Measurements from ENCODE around the gene CDH26. TPM values are rescaled to one million over a fixed set of nuclear protein-coding genes. Genes with fewer than 3 reads are reported as not detected.
"Not testable (repeated sequence)": the region's sequence is repeated elsewhere in the genome, so short reads cannot be mapped to it uniquely, and the experiment has no call there.

Gene CDH26
- total and polyA plus RNA-seq, 7 experiments from 2014 or later, result 0.09 to 6.6 (median 2.4) TPM; not detected in 1

- no peak for ATAC-seq
- Mint-ChIP-seq H3K4me1 (no peaks in the 10 kb centered on the region), H3K9me3 (no peaks in the 10 kb centered on the region), H3K4me3 (no peak overlapping the region), H3K27me3 (no peaks in the 10 kb centered on the region), H3K36me3 (peaks cover 0 to 14% (median 0%) of the 10 kb centered on the region in 5 donors), H3K27ac (no peak overlapping the region)
- ChIA-PET CTCF (interaction anchor here (0.5 to 1.1 kb wide), 2 partner anchors 14 to 1274 kb away, joined by 3 read pairs; partner anchors contain the start of genes FAM217B and PPP1R3D), POLR2A (interaction anchor here (0.9 kb wide), 1 partner anchor 14 kb away, joined by 3 read pairs; the partner anchor contains the start of genes FAM217B and PPP1R3D)
- H3K4me1 ChIP-seq (ENCODE audit: control insufficient read depth in 2 of 2, insufficient read depth in 2 of 2, low read length in 2 of 2), result no peaks in the 10 kb centered on the region
- DNase-seq, result no peak
- no peaks in the 10 kb centered on the region for H3K27me3 ChIP-seq (ENCODE audit: control insufficient read depth in 2 of 2, insufficient read depth in 2 of 2, low read length in 2 of 2)
- intact Hi-C loops (cut with micrococcal nuclease), result no loop called here
- H3K9me3 ChIP-seq (ENCODE audit: control insufficient read depth in 2 of 3, low read length in 3 of 3), result no peaks in the 10 kb centered on the region
- no peak overlapping the region for H3K4me3 ChIP-seq (ENCODE audit: low read length)
- H3K27ac ChIP-seq (ENCODE audit: low read depth, low read length), result no peak overlapping the region
- no peaks in the 10 kb centered on the region for H3K36me3 ChIP-seq (ENCODE audit: control insufficient read depth in 2 of 3, insufficient read depth in 3 of 3, low read length in 3 of 3)
Measured at GRCh38 chr20:59954718-59955117, 3.5 kb upstream of the CDH26 start.

GRCh38 chr20:59955131-59955796 lies 3.0 kb upstream of the CDH26 start:
- Mint-ChIP-seq H3K4me3 (no peak overlapping the region), H3K27ac (no peak overlapping the region), H3K9me3 (no peaks in the 10 kb centered on the region), H3K36me3 (peaks cover 0 to 19% (median 5%) of the 10 kb centered on the region in 5 donors), H3K27me3 (no peaks in the 10 kb centered on the region), H3K4me1 (no peaks in the 10 kb centered on the region)
- Histone ChIP-seq H3K9me3 (ENCODE audit: control insufficient read depth in 2 of 3, low read length in 3 of 3) (no peaks in the 10 kb centered on the region), H3K4me1 (ENCODE audit: control insufficient read depth in 2 of 2, insufficient read depth in 2 of 2, low read length in 2 of 2) (no peaks in the 10 kb centered on the region), H3K27me3 (ENCODE audit: control insufficient read depth in 2 of 2, insufficient read depth in 2 of 2, low read length in 2 of 2) (no peaks in the 10 kb centered on the region), H3K27ac (ENCODE audit: low read depth, low read length) (no peak overlapping the region), H3K4me3 (ENCODE audit: low read length) (no peak overlapping the region), H3K36me3 (ENCODE audit: control insufficient read depth in 2 of 3, insufficient read depth in 3 of 3, low read length in 3 of 3) (no peaks in the 10 kb centered on the region)
- no peak for DNase-seq
- POLR2A ChIA-PET, result interaction anchor here (0.9 kb wide), 1 partner anchor 14 kb away, joined by 3 read pairs; the partner anchor contains the start of genes FAM217B and PPP1R3D
- ATAC-seq, result peak; percentile 40
- intact Hi-C loops (cut with micrococcal nuclease), result no loop called here
- CTCF ChIA-PET, result interaction anchor here (0.5 to 1.4 kb wide), 3 partner anchors 15 to 1274 kb away, joined by 3 to 5 read pairs (median 3); partner anchors contain the start of genes FAM217B, PPP1R3D and SYCP2

- H3K27ac Mint-ChIP-seq; ATAC-seq; H3K4me3 ChIP-seq (ENCODE audit: low read length); POLR2A ChIA-PET; H3K9me3 Mint-ChIP-seq; H3K36me3 ChIP-seq (ENCODE audit: control insufficient read depth in 2 of 3, insufficient read depth in 3 of 3, low read length in 3 of 3); H3K4me3 Mint-ChIP-seq; intact Hi-C loops (cut with micrococcal nuclease); DNase-seq; H3K27me3 Mint-ChIP-seq; H3K4me1 Mint-ChIP-seq; CTCF ChIA-PET; H3K27me3 ChIP-seq (ENCODE audit: control insufficient read depth in 2 of 2, insufficient read depth in 2 of 2, low read length in 2 of 2); H3K9me3 ChIP-seq (ENCODE audit: control insufficient read depth in 2 of 3, low read length in 3 of 3); H3K27ac ChIP-seq (ENCODE audit: low read depth, low read length); H3K4me1 ChIP-seq (ENCODE audit: control insufficient read depth in 2 of 2, insufficient read depth in 2 of 2, low read length in 2 of 2): not testable (repeated sequence)
- H3K36me3 Mint-ChIP-seq, result peaks cover 0 to 30% (median 10%) of the 10 kb centered on the region in 5 donors
Measured at GRCh38 chr20:59957568-59957967, 655 bp upstream of the CDH26 start.

- intact Hi-C loops (cut with micrococcal nuclease), result no loop called here
- Mint-ChIP-seq H3K4me1 (no peaks in the 10 kb centered on the region), H3K27ac (no peak overlapping the region), H3K27me3 (no peaks in the 10 kb centered on the region), H3K36me3 (peaks cover 0 to 30% (median 10%) of the 10 kb centered on the region in 5 donors), H3K9me3 (no peaks in the 10 kb centered on the region), H3K4me3 (no peak overlapping the region)
- no peaks in the 10 kb centered on the region for H3K27me3 ChIP-seq (ENCODE audit: control insufficient read depth in 2 of 2, insufficient read depth in 2 of 2, low read length in 2 of 2)
- POLR2A ChIA-PET, result no interaction called here
- no peaks in the 10 kb centered on the region for H3K36me3 ChIP-seq (ENCODE audit: control insufficient read depth in 2 of 3, insufficient read depth in 3 of 3, low read length in 3 of 3)
- no peak overlapping the region for H3K27ac ChIP-seq (ENCODE audit: low read depth, low read length)
- DNase-seq (no peak), ATAC-seq (no peak)
- CTCF ChIA-PET, result interaction anchor here (1.0 kb wide), 1 partner anchor 8 kb away, joined by 3 read pairs; no protein-coding TSS in a partner anchor
- no peak overlapping the region for H3K4me3 ChIP-seq (ENCODE audit: low read length)
- H3K9me3 ChIP-seq (ENCODE audit: control insufficient read depth in 2 of 3, low read length in 3 of 3), result no peaks in the 10 kb centered on the region
- H3K4me1 ChIP-seq (ENCODE audit: control insufficient read depth in 2 of 2, insufficient read depth in 2 of 2, low read length in 2 of 2), result no peaks in the 10 kb centered on the region
Measured at GRCh38 chr20:59958626-59959025, 403 bp downstream of the CDH26 start.

GRCh38 chr20:59961423-59961822 lies 3.2 kb downstream of the CDH26 start:
- no peaks in the 10 kb centered on the region for H3K9me3 Mint-ChIP-seq
- POLR2A ChIA-PET, result no interaction called here
- no peak for ATAC-seq

GRCh38 chr20:59962155-59962554 lies 3.9 kb downstream of the CDH26 start:
- H3K9me3 Mint-ChIP-seq, result no peaks in the 10 kb centered on the region
- Histone ChIP-seq H3K36me3 (ENCODE audit: control insufficient read depth in 2 of 3, insufficient read depth in 3 of 3, low read length in 3 of 3) (no peaks in the 10 kb centered on the region), H3K27ac (ENCODE audit: low read depth, low read length) (no peak overlapping the region), H3K27me3 (ENCODE audit: control insufficient read depth in 2 of 2, insufficient read depth in 2 of 2, low read length in 2 of 2) (no peaks in the 10 kb centered on the region), H3K4me3 (ENCODE audit: low read length) (no peak overlapping the region), H3K4me1 (ENCODE audit: control insufficient read depth in 2 of 2, insufficient read depth in 2 of 2, low read length in 2 of 2) (no peaks in the 10 kb centered on the region), H3K9me3 (ENCODE audit: control insufficient read depth in 2 of 3, low read length in 3 of 3) (no peaks in the 10 kb centered on the region)
- POLR2A ChIA-PET, result interaction anchor here (0.6 kb wide), 1 partner anchor 61 kb away, joined by 3 read pairs; no protein-coding TSS in a partner anchor
- H3K4me3 Mint-ChIP-seq, result no peak overlapping the region
- H3K27me3 Mint-ChIP-seq, result no peaks in the 10 kb centered on the region
- CTCF ChIA-PET, result no interaction called here
- peaks cover 0 to 3% (median 0%) of the 10 kb centered on the region in 7 donors for H3K4me1 Mint-ChIP-seq
- intact Hi-C loops (cut with micrococcal nuclease), result no loop called here
- no peak for DNase-seq
- H3K27ac Mint-ChIP-seq, result no peak overlapping the region
- H3K36me3 Mint-ChIP-seq, result peaks cover 0 to 30% (median 10%) of the 10 kb centered on the region in 5 donors
- ATAC-seq, result no peak

More at GRCh38 chr20:59961423-59961822, 3.2 kb downstream of the CDH26 start:
- Histone ChIP-seq H3K9me3 (ENCODE audit: control insufficient read depth in 2 of 3, low read length in 3 of 3) (no peaks in the 10 kb centered on the region), H3K4me1 (ENCODE audit: control insufficient read depth in 2 of 2, insufficient read depth in 2 of 2, low read length in 2 of 2) (no peaks in the 10 kb centered on the region), H3K27ac (ENCODE audit: low read depth, low read length) (no peak overlapping the region), H3K27me3 (ENCODE audit: control insufficient read depth in 2 of 2, insufficient read depth in 2 of 2, low read length in 2 of 2) (no peaks in the 10 kb centered on the region), H3K36me3 (ENCODE audit: control insufficient read depth in 2 of 3, insufficient read depth in 3 of 3, low read length in 3 of 3) (no peaks in the 10 kb centered on the region), H3K4me3 (ENCODE audit: low read length) (no peak overlapping the region)
- H3K27me3 Mint-ChIP-seq, result no peaks in the 10 kb centered on the region
- H3K27ac Mint-ChIP-seq, result no peak overlapping the region
- H3K4me1 Mint-ChIP-seq, result peaks cover 0 to 3% (median 0%) of the 10 kb centered on the region in 7 donors
- peaks cover 0 to 30% (median 10%) of the 10 kb centered on the region in 5 donors for H3K36me3 Mint-ChIP-seq
- intact Hi-C loops (cut with micrococcal nuclease), result no loop called here
- DNase-seq, result no peak
- H3K4me3 Mint-ChIP-seq, result no peak overlapping the region
- CTCF ChIA-PET, result no interaction called here

- ChIA-PET CTCF (no interaction called here), POLR2A (no interaction called here)
- Mint-ChIP-seq H3K36me3 (peaks cover 0 to 10% (median 0%) of the 10 kb centered on the region in 5 donors), H3K9me3 (no peaks in the 10 kb centered on the region), H3K27ac (no peak overlapping the region), H3K27me3 (no peaks in the 10 kb centered on the region), H3K4me3 (no peak overlapping the region), H3K4me1 (peaks cover 0 to 3% (median 0%) of the 10 kb centered on the region in 7 donors)
- ATAC-seq, result no peak
- Histone ChIP-seq H3K4me1 (ENCODE audit: control insufficient read depth in 2 of 2, insufficient read depth in 2 of 2, low read length in 2 of 2) (no peaks in the 10 kb centered on the region), H3K27ac (ENCODE audit: low read depth, low read length) (no peak overlapping the region), H3K4me3 (ENCODE audit: low read length) (no peak overlapping the region), H3K36me3 (ENCODE audit: control insufficient read depth in 2 of 3, insufficient read depth in 3 of 3, low read length in 3 of 3) (no peaks in the 10 kb centered on the region), H3K9me3 (ENCODE audit: control insufficient read depth in 2 of 3, low read length in 3 of 3) (no peaks in the 10 kb centered on the region), H3K27me3 (ENCODE audit: control insufficient read depth in 2 of 2, insufficient read depth in 2 of 2, low read length in 2 of 2) (no peaks in the 10 kb centered on the region)
- no peak for DNase-seq
- intact Hi-C loops (cut with micrococcal nuclease), result no loop called here
Measured at GRCh38 chr20:59966428-59966827, 8.2 kb downstream of the CDH26 start.

All from naive thymus-derived CD4-positive, alpha-beta T cell (primary cell).